Erythroblast (primary cell): ENCODE measurements around the gene INO80.

ENCODE experiments used
- GATA1 ChIP-seq: IDR thresholded peaks from 2 replicates; pipeline ENCODE4 v1.6.1; 2011; ENCODE audit warnings: low read depth, mild to moderate bottlenecking, control low read depth, low read length, moderate library complexity
- POLR2A ChIP-seq: IDR thresholded peaks from 2 replicates; pipeline ENCODE4 v1.6.1; 2011; ENCODE audit warnings: mild to moderate bottlenecking, low read length

DNA sequence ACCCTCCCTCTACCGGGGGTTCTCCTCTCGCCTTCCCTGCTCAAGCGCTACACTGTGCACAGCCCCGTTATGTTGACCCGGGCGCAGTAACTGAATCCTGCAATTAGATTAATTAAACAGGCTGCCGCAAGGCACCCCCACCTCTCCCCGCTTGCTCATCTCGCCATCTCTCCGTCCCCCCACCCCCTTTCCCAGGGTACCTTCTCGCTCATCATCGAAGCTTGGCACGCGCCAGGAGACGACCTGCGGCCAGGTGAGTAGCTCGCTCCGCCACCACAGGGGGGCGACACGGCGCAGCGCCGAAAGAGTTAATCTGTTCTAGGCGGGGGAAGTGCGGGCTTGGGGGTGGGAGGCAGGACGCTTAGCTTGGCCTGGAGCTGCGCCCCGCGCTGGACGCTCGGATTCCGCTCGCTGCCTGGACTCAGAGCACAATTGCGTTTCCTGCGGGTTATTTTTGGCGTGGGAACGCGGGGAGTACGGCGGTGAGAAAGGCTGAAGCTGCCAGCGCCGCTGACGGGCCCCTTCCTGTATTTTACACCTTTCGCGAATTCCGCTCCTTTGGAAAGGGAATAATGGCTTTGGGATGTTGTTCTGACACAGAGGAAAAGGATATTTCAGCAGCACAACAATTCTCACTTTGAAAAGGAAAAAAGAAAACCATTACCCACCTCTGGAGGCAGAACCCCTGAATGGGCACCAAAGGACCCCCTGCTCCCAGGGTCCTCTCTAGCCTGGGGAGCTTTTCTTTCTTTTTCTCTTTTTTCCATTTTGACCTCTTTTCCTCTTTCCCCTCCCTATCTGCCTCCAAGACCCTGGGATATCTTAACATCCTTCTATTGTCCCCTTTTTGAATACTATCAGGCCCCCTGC lies 185.4 kb downstream of the INO80 start:
- no peak for TF ChIP-seq POLR2A
- TF ChIP-seq GATA1, result no peak
